Astrocyte of the spinal cord (primary cell): ENCODE data around the gene GAPT.
A peak's percentile ranks its signal among the peaks of the same experiment; 100 is the strongest.

ENCODE experiments used
- DNase-seq: peaks from one replicate; pipeline ENCODE4 v3.0.0; 2011; ENCODE audit warnings: low read depth, low spot score
- H3K4me3 ChIP-seq: 2 replicates; pipeline ENCODE4 v1.5.1; 2011; ENCODE audit warnings: low read depth, mild to moderate bottlenecking, low read length, moderate library complexity
- in situ Hi-C: cut with HindIII; loops from 2 replicates; pipeline ENCODE4 v1.10.0; 2017; ENCODE audit warnings: low sequenced_read_pairs
- TF ChIP-seq, protein P1 (sequence below): IDR thresholded peaks from 2 replicates; pipeline ENCODE4 v1.5.1; 2012; ENCODE audit warnings: low read depth, mild to moderate bottlenecking, low read length, inconsistent platforms

The GAPT gene

DNA sequence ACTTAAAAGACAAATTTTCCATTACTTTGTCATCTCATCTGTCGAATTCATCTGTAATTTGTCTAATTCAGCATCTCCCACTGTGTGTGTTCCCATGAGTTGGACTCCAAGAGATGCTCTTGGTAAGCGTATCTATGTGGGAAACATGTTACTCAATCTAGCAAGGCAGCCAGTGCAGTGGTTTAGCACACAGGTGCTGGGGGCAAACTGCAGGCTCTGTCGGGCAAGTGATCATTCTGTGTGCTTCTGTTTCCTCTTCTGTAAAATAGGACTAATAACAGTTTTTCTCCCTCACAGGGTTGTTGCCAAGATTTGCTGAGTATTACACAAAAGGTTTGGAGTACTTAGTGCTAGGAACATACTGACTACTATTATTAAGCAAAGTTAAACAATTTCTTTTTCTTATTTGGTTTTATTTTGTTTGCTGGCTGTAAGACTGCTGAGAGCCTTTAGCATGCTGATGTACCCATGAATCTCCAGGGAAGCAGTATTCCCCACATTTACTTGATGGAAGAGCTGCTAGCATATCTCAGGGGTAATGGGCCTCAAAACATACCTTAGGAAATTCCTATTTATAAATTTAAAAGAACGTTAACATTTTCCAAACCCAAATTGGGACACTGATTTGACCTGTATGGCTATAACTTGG lies 709 bp upstream of the GAPT start:
- DNase-seq: no peak
- H3K4me3 ChIP-seq: no peak overlapping the region
- TF ChIP-seq, protein P1, sequence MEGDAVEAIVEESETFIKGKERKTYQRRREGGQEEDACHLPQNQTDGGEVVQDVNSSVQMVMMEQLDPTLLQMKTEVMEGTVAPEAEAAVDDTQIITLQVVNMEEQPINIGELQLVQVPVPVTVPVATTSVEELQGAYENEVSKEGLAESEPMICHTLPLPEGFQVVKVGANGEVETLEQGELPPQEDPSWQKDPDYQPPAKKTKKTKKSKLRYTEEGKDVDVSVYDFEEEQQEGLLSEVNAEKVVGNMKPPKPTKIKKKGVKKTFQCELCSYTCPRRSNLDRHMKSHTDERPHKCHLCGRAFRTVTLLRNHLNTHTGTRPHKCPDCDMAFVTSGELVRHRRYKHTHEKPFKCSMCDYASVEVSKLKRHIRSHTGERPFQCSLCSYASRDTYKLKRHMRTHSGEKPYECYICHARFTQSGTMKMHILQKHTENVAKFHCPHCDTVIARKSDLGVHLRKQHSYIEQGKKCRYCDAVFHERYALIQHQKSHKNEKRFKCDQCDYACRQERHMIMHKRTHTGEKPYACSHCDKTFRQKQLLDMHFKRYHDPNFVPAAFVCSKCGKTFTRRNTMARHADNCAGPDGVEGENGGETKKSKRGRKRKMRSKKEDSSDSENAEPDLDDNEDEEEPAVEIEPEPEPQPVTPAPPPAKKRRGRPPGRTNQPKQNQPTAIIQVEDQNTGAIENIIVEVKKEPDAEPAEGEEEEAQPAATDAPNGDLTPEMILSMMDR: no peak
- in situ Hi-C loops: no loop called here

GRCh38 chr5:58493141-58493540 lies 1.9 kb downstream of the GAPT start:
- TF ChIP-seq, protein P1: no peak
- DNase-seq: no peak
- no peak overlapping the region for H3K4me3 ChIP-seq
- in situ Hi-C loops: no loop called here

- DNase-seq: no peak
- in situ Hi-C loops: no loop called here
- TF ChIP-seq, protein P1: peak; percentile 23
- H3K4me3 ChIP-seq: no peak overlapping the region
Observed at GRCh38 chr5:58496488-58496887, 5.3 kb downstream of the GAPT start.

DNA sequence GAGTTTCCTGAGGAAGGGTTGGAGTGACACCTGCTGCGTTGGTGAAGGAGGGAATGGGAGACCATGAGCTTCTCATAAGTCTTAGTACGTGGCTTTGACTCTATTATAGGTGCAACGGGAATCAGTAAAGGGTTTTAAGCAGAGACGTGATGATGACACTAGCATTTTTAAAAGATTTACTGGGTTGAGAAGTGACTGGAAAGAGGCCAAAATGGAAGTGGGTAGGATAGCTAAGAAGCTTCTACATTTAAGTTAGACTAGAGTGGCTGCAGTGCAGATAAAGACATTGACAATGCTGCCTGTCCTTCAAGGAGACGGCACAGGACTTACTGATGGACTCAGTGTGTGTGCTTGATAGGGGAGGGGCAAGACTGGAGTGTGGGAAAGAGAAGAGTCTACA lies 6.2 kb downstream of the GAPT start:
- no peak for DNase-seq
- TF ChIP-seq, protein P1: no peak
- in situ Hi-C loops: no loop called here
- no peak overlapping the region for H3K4me3 ChIP-seq

- H3K4me3 ChIP-seq: no peak overlapping the region
- TF ChIP-seq, protein P1: no peak
- in situ Hi-C loops: no loop called here
- no peak for DNase-seq
Observed at GRCh38 chr5:58497921-58498320, 6.7 kb downstream of the GAPT start.

DNA sequence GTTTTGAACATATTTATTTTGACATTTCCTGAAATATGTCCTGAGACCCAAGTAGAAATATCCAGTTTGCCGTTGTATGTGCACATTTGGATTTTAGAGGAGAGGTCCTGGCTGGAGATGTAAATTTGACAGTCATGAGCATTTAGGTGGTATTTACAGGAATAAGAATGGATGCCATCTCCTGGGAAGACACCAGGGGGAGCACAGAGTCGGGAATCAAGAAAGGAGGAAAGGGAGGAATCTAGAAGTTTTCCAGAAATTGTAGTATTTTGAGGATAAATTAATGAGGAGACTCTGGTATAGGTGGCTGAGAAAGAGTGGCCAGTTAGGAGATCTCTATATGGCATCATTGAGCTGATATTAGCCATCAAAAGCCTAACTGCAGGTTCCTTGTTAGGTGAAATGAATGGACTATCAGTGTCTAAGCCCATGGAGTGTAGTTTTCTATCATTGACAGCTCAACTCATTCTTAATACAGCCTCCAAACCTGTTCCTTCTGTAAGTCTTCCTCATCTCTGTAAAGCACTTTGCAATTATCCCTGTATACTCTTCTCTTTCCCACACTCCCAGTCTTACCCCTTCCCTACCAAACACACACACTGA lies 7.2 kb downstream of the GAPT start:
- DNase-seq: peak; percentile 45
- in situ Hi-C loops: no loop called here
- TF ChIP-seq, protein P1: peak; percentile 85
- H3K4me3 ChIP-seq: no peak overlapping the region
